Renal cortical epithelial cell (primary cell): ENCODE measurements around the gene CALCOCO1. TPM values are rescaled to one million over a fixed set of nuclear protein-coding genes. Genes with fewer than 3 reads are reported as not detected.
"Not testable (repeated sequence)": the region's sequence is repeated elsewhere in the genome, so short reads cannot be mapped to it uniquely, and the experiment has no call there.

Experiments used
- DNase-seq: peaks from one replicate; pipeline ENCODE4 v3.0.0-alpha.2; 2011; ENCODE audit warnings: low read depth
- total RNA-seq: library from RNA; depleted of rRNA; stranded (reverse); fragments of >200 nt; gene quantifications from 2 replicates; pipeline ENCODE4 v1.2.3, GENCODE V29; 2014

CALCOCO1 gene, protein sequence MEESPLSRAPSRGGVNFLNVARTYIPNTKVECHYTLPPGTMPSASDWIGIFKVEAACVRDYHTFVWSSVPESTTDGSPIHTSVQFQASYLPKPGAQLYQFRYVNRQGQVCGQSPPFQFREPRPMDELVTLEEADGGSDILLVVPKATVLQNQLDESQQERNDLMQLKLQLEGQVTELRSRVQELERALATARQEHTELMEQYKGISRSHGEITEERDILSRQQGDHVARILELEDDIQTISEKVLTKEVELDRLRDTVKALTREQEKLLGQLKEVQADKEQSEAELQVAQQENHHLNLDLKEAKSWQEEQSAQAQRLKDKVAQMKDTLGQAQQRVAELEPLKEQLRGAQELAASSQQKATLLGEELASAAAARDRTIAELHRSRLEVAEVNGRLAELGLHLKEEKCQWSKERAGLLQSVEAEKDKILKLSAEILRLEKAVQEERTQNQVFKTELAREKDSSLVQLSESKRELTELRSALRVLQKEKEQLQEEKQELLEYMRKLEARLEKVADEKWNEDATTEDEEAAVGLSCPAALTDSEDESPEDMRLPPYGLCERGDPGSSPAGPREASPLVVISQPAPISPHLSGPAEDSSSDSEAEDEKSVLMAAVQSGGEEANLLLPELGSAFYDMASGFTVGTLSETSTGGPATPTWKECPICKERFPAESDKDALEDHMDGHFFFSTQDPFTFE
- total RNA-seq: 70.5 and 129 TPM in 2 replicates

DNA sequence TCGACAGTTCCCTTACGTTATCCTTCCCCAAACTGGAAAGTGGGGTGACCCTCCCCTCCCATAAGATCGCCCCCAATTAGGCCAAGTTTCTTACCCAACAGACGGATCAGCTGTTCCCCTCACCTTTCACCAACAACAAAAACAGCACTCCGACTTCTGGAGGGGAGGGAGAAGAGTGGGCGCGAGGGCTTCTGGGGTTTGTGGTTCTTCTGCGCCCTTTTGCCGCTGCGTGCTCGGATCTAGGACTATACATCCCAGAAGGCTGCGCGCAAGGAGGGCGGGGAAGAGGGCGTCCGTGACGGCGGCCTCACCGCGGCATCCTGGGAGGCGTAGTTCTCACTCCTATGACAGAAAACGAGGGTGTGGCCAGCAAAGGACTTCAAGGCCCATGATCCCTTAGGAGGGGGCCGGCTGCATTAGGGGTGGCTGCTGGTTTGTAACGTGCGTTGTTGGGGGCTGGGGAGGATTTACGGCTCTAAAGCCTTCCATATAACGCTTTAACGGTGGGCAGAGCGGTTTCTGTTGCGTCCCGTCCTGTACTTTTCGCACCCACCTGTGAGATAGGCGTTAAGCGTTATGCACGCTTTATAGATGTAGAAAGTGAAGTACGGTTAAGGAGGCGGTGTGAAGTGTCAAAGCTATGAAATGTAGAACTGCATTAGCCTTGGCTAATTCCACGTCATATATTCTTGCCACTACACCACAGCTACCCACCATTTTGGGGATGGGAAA is at the start of gene CALCOCO1:
Gene CALCOCO1, minus strand, starts transcription at position 143 of the 732 bp plus-strand sequence. CDS start 2,210 bp downstream, outside the sequence.
- DNase-seq: peak; percentile 96

DNA sequence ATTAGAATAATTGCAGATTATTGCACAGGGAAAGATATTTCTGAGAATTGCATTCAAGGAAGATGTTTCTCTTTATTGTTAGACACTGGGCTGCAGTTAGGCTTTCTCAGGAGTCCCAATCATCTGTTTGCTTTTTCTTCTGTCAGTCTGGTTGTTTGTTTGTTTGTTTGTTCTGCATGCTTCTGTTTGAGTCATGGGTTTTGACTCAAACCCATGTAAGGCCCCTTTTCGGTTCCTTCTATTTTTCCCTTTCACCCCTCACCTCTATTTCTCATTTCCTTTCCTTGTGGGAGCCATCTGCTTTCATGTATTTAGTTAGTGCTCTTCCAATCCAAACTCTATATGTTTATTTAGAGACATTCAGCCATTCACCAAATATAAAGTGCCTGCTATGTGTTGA is 49.6 kb upstream of the CALCOCO1 start:
- DNase-seq: no peak

DNA sequence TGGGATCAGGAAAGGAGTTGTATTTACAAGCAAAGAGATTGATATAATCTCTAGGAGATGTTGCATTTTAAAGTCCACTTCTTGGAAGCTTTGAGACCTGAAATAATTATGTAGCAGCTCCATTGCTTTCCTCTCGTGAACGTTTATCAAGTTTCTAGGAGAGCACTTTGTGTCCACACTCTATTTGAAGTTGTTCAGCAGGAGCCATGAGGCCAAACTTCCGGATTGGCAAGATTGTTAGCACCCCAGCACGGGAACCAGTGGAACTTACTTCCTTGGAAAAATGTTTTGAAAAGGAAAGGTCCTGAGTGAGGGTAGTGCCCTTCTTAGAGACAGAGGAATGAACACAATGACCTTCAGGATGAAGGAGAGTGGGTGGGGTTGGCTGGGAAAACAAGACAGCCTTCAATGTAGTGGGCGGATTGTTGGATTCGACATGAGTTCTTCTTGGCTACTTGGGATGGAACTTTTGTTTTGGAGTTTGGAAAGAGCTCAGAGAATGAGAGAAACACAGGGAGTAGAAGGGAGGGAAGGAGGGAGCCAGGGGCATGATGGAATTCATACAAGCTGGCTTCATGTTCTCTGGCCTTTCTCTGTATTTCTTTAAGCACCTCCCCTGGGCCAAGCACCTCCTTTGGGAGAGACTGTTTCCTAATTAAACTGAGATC is 48.4 kb upstream of the CALCOCO1 start:
- no peak for DNase-seq

DNA sequence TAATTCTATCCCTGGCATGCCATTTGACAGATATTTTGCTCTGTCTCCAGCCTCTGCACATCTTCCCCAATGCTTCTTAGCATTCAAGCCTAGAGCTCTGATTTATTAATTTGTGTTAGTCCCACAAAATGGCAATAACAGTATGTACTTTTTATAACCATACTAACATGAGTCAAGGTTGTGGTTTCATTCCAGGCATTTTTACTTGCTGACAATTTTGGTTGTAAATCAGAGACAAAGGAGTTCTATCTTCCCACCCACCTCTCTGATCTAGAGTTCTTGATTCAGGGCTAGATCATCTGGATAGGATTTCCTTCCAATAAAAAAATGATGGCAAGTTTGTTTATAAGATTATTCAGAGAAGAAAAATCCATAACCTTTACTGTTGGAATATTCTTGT is 43.0 kb upstream of the CALCOCO1 start:
- peak; percentile 88 for DNase-seq

DNA sequence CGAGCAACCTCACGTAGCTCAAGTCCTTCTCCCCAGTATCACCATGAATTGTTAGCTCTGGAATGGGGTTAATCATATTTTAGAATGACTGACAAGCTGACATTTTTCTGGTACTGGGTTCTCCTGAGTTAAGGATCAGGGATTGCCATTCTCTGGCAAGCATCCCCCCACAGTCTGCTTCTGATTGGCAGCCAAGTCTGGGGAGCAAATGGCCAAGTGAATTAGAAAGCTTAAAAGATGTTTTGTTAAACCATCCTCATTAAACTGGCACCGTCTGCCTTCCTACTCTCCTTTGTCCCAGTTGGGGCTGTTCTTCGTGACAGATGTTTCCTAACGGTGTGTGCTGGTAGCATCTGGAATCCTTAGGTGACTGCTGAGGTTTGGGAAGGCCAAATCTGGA is 41.7 kb upstream of the CALCOCO1 start:
- no peak for DNase-seq

DNA sequence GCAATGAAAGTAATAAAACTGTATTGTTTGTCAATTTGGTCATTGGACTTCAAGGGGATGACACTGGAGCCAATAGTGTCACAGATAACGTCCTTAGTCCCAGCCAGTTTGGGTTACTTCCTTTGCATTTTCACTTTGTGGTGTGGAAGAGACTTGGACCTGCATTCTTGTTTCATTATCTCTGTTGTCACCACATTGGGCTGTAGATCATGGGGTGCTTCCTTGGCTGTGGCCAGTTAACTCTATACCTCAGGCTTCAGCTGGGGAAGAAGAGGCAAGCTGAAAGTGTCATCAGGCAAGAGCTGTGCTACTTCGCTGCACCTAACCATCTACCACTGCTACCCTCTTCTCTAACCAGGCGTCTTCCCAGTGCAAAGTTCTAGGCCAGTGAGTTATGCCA is 39.6 kb upstream of the CALCOCO1 start:
- DNase-seq: no peak

DNA sequence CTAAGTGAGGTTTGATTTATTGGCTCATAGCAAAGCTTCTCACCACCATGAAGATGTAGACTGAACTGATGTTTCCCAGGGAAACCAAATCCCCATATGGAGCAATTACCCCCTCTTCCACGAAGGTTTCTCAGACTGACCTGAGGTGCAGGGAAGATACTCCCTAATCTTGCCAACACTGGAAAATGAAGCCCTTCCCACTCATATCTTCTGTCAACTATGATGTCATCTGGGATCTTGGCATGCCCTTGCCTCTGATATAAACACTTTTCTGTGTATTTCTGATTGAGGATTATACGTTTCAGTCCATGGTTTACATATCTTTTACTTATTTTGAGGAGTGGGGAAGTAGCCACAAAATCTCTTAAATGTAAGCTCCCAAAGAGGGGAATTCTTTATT is 38.6 kb upstream of the CALCOCO1 start:
- DNase-seq: no peak

DNA sequence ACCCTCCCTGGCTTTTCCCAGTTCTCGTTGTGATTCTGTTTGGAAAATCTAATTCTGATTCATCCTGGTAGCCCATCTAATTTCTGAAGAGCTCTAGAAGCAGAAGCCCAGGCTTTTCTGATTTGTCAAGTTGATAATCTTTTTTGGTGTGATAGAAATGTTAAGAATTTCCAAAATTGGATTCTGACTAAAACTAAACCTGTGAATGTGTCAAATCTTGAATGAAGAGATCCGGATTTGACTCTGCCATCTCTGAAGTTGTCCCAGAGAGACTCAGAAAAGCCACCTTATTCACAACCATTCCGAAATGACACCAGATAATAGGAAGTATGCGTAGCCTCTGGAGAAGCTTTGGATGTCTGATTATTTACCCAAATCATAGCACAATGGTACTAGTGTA is 37.4 kb upstream of the CALCOCO1 start:
- no peak for DNase-seq

DNA sequence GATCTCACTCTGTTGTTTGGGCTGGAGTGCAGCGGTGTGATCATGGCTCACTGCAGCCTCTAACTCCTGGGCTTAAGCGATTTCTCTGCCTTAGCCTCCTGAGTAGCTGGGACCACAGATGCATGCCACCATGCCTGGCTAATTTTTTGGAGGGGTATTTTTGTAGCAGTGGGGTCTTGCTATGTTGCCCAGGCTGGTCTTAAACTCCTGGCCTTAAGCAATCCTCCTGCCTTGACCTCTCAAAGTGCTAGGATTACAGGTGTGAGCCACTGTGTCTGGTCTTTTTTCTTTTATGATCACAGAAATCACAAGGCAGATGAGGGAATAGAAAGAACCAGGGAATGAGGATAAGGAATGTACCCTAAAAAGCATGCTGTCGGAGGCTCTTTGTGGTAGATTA is 35.5 kb upstream of the CALCOCO1 start:
- DNase-seq: not testable (repeated sequence)

DNA sequence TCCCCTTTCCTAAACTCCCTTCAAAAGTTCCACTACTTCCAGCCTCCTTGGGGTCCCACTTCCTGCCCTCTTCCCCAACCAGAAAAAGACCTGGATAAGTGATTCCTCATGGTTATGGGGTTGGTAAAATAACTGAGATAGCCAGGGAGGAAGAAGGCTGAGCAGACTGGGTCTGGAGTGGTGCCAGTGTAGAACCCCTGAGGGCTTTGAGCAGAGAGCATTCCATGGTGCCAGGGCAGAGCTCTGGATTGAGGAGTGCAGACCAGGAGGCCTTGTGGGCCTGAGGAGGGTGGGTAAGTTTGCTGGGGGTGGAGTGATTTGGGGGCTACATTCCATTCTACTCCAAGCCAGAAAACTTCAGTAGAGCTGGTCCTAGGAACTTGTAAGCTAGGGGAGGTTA is 34.1 kb upstream of the CALCOCO1 start:
- no peak for DNase-seq

DNA sequence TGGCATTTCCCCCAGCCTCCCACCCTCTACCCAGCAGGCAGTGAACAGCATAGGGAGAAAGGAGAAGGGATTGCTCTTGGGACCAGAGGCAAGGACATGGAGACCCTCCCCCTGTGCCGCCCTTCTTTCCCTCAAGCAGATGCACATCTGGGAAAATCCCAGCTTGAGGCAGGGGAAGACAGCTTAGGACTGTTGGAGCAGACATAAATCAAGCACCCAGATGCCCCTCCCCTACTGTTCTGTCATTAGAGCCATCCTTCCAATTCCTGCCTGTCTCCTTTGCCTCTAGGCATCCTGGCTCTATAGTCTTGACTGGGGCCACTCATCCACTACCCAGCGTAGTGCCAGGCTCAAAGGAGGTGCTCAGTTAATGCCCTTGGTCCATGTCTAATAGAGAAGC is 32.0 kb upstream of the CALCOCO1 start:
- no peak for DNase-seq

DNA sequence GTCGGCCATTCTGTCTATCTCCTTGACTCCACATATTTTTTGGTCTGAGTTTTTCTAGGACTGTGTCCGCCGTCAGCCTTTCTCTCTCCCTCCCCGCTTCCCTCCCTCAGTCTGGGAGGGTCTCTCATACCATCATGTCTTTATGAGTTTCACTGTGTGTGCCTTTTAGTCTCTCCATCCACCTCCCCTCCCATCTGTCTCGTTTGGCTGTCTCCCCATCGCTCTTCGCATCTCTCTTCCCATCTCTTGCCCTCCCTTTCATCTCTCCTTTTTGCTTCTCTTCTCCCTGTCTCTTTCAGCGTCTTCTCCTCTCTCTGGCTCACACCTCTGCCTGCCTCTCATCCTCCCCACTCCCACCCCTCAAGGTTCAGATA is 31.5 kb upstream of the CALCOCO1 start:
- DNase-seq: no peak

DNA sequence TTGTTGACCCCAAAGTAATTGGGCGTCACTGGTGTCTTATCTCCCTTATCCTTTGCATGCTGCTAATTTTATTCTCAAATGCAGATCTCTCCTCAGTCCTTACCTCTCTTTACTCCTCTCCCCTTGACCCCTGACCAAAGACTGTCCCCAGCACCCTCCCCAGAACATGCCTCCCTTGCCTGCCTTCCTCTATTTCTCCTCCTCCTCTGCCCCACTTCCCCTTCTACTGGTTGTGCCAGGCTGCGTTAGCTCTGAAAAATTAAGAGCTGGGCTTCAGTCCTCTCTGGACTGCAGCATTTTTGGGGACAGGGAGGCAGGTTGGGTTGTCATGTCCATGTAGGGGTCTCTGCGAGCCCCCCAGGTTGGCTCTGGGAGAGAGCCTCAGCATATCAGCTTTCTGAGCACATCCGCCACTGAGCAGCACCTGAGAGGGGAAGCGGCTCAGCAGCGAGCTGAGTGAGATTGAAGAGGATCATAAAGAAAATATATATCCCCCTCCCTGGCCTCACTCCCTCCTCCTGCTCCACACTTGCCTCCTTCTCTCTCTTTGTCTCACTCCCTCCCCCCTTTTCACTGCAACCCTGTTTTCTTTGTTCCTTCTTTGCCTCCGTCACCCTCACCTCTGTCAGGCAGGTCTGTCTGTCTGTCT is 31.0 kb upstream of the CALCOCO1 start:
- DNase-seq: no peak

DNA sequence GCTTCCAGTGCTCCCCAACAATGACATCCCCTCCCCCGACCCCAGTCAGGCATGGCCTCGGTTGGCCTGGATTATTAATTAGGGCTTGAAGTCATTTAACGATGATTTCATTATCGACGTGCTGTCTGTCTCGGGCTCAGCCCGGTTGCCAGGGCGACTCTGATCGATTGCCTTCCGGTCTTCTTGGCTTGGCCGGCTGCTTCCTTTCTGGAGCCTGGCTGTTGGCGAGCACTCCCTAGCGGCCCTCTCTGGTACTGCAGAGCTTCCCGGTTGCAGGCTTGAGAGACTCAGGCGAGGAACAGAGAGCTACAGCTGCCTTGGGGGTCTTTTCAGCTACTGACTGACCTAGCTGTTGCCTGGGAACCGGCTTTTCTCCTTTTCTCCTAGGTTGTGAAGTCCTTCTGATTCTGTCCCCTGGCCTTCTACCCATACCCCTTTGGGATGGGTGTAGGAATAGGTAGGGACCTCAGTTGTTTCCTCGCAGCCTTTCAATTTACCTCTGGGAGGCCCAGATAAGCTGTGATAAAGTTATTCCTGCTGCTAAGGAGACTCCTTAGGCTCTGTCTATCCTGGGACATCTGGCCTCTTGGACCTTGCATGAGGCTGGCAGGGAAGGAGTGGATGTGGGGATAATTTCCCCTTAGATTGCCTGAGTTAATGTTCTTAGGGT is 30.0 kb upstream of the CALCOCO1 start:
- DNase-seq: peak; percentile 52

DNA sequence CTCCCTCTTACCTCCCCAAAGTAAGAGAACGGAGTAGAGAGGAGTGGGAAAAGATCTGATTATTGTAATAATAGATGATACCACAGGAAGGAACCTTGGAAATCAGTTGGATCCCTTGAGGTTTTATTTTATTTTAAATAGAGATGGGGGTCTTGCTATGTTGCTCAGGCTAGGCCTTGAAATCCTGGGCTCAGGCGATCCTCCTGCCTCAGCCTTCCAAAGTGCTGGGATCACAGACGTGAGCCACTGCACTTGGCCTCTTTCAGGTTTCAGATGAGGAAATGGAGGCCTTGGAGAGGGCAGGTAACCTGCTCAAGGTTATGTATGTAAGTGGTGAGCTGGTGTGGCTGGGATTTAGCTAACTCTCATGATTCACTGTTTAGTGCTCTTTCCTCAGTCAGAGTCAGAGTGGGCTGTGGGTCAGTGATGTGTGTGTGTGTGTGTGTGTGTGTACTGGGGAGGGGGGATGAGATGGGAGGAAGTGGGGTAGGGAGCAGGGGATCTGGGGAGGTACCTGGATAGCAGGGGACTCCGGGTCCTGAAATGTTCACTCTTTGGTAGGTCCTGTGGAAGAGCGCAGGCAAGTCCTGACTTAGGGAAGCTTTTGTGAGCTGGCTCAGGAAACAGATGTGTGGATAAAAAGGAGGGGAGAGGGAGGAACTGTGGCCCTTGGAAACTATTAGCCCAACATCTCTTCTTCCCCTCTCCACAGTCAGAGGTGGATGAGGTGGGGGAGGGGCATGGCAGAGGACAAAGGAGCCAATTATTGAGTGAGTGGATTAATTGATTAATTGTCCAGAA is 29.2 kb upstream of the CALCOCO1 start:
- DNase-seq: no peak

DNA sequence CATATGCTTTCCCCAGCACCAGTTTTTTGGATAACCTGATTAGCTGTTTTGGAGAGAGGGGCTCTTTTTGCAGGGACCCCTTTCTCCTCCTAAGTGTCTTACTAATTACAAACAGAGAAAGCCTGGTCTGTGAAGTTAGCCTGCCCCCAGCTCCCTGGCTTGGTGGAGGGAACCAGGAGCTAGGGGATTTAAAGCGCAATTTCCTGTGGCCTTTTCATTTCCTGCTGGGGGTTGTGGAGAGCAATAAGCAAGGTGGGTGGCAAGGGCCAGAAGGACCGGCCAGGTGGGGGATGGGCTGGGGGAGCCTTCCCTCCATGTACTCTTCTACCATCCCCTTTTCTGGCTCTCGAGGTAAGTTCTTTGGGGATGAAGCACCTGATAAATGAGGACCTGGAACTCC is 28.6 kb upstream of the CALCOCO1 start:
- DNase-seq: no peak

DNA sequence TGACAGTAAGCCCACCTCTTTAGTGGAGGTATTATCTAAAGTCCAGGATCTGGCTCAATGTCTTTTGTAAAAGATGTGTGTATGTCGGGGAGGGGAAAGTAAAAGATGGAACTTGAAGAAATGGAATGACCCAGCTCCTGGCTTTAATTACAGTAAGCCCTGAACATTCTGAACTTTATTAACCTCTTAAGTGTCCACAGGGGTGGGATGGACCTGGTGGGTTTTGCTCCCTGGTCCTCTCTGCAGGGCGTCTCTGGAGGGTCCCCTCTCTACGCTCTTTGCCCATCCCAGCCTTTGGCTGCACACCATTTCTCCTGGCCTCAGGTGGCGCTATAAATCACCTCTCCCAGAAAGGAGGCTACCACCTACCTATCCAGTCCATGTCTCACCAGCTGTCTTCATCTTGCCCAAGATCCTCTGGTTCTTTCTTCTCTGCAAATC is 28.2 kb upstream of the CALCOCO1 start:
- DNase-seq: no peak

DNA sequence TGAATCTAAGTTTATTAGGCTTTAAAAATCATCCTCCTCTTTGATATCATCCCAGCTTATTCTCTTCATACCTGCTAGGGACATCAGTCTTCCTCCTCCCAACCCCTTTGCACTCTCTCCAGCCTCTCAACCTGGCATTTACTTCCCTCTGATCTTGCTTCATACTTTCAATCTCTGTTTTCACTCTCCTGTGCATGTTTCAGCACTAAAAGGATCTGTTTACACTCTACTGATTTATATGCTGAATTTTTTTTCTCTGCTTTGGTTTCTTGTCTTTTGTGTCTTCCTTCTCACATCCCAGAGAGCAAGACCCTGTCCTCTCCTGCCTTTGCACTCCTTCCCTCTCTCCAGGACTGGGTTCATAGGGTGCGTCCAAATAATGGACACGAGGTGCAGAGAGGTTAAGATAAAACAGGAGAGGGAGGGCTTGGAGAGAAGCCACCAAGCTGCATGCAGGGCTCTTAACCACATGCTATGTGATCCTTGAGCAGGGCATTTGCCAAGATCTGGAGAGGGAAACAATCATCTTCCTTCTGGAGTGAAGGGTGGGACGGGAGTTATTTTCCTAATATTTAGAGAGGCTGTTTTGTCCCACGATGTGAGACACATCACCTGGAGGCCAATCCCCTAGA is 27.5 kb upstream of the CALCOCO1 start:
- DNase-seq: peak; percentile 26

DNA sequence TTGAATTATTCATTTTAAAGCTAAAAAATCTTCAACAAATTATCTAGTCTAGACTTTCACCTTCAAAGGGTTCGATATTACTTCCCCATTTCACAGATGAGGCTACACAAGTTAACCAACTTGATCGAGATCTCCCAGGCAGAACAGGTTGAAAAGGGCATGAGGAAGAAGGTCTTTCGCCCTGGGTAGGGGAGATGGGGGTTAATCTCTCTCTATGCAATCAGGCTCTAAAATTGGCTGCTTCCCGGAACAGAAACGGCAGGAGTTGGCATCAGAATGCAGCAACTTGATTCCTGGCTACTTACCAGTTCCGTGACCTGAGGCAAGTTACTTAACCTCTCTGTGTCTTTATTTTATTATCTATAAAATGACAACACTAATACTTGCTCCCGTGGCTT is 26.9 kb upstream of the CALCOCO1 start:
- no peak for DNase-seq

DNA sequence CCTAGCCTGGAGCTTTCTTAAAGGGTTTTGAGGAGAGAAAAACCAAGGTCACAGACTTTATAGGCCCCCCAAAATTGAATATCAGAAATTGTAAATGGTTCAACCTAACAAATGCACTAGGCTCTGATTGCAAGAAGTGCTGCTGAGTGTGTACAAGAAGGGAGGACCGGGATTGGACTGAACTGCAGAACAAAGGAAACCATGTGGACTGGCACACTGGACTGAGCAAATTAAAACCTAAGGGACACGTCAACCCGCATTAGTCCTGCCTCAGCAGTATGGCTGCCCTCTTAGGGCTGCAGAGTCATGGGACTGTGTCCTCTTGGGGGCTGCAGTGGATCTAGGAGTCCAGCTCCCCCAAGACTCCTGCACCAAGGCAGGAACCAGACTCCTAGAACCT is 25.4 kb upstream of the CALCOCO1 start:
- no peak for DNase-seq
